HAP-1 (cell line): ENCODE results near the gene TMEM106A.
"Not testable (repeated sequence)": the region's sequence is repeated elsewhere in the genome, so short reads cannot be mapped to it uniquely, and the experiment has no call there.

ENCODE experiments used
- DNase-seq, 2 experiments: peaks; one replicate each; pipeline ENCODE4 v3.0.0-alpha.2; 2016 to 2020; ENCODE audit warnings: low spot score in 2 of 2
- H3K27me3 ChIP-seq: fragments of 250-450 bp; sonication (Bioruptor Pico); 2 replicates; pipeline ENCODE4 v1.5.1; 2020; ENCODE audit warnings: low read depth, mild to moderate bottlenecking, moderate library complexity
- H3K36me3 ChIP-seq: fragments of 250-450 bp; sonication (Bioruptor Pico); replicated peaks from 2 replicates; pipeline ENCODE4 v1.5.1; 2020; ENCODE audit warnings: mild to moderate bottlenecking
- H3K4me1 ChIP-seq: fragments of 250-450 bp; sonication (Bioruptor Pico); 2 replicates; pipeline ENCODE4 v1.5.1; 2020; ENCODE audit warnings: mild to moderate bottlenecking
- H3K4me3 ChIP-seq: fragments of 250-450 bp; sonication (Bioruptor Pico); 2 replicates; pipeline ENCODE4 v1.5.1; 2020; ENCODE audit warnings: mild to moderate bottlenecking, moderate library complexity
- H3K9me3 ChIP-seq: fragments of 250-450 bp; sonication (Bioruptor Pico); 2 replicates; pipeline ENCODE4 v1.5.1; 2020; ENCODE audit warnings: mild to moderate bottlenecking, moderate library complexity
- in situ Hi-C: fragments of 300-500 bp; cut with MboI; formaldehyde crosslinking; loops from 3 replicates; pipeline ENCODE4 v1.14.3; 2020; ENCODE audit warnings: low sequenced_read_pairs, inconsistent platforms, mixed read lengths

Gene TMEM106A

GRCh38 chr17:43200127-43200526, 11.5 kb upstream of the TMEM106A start:
- DNase-seq: no peak

GRCh38 chr17:43203013-43203412, 8.7 kb upstream of the TMEM106A start:
- H3K4me3 ChIP-seq, DNase-seq, H3K4me1 ChIP-seq, H3K27me3 ChIP-seq, H3K9me3 ChIP-seq, in situ Hi-C loops: not testable (repeated sequence)
- H3K36me3 ChIP-seq: peaks cover 46% of the 10 kb centered on the region

More at GRCh38 chr17:43200127-43200526, 11.5 kb upstream of the TMEM106A start:
- peaks cover 63% of the 10 kb centered on the region for H3K36me3 ChIP-seq
- H3K4me3 ChIP-seq: no peak overlapping the region
- H3K27me3 ChIP-seq: no peaks in the 10 kb centered on the region
- in situ Hi-C loops: no loop called here
- H3K4me1 ChIP-seq: no peaks in the 10 kb centered on the region
- H3K9me3 ChIP-seq: no peaks in the 10 kb centered on the region

- H3K4me1 ChIP-seq: peaks cover 17% of the 10 kb centered on the region
- H3K36me3 ChIP-seq: no peaks in the 10 kb centered on the region
- no peaks in the 10 kb centered on the region for H3K9me3 ChIP-seq
- in situ Hi-C loops: no loop called here
- no peaks in the 10 kb centered on the region for H3K27me3 ChIP-seq
- DNase-seq: no peak
- H3K4me3 ChIP-seq: no peak overlapping the region
Observed at GRCh38 chr17:43210576-43210975, 1.1 kb upstream of the TMEM106A start.

- peak overlapping the region; percentile 46 for H3K4me3 ChIP-seq
- in situ Hi-C loops: no loop called here
Observed at GRCh38 chr17:43211123-43211479, 574 bp upstream of the TMEM106A start.

GRCh38 chr17:43212641-43213490, 1.2 kb downstream of the TMEM106A start:
- Histone ChIP-seq H3K4me3 (no peak overlapping the region), H3K9me3 (no peaks in the 10 kb centered on the region), H3K36me3 (no peaks in the 10 kb centered on the region), H3K4me1 (peaks cover 17% of the 10 kb centered on the region), H3K27me3 (no peaks in the 10 kb centered on the region)
- no peak for DNase-seq
- in situ Hi-C loops: no loop called here

More at GRCh38 chr17:43211123-43211479, 574 bp upstream of the TMEM106A start:
- Histone ChIP-seq H3K36me3 (no peaks in the 10 kb centered on the region), H3K9me3 (no peaks in the 10 kb centered on the region), H3K4me1 (peaks cover 17% of the 10 kb centered on the region), H3K27me3 (no peaks in the 10 kb centered on the region)
- DNase-seq: no peak

- Histone ChIP-seq H3K9me3 (no peaks in the 10 kb centered on the region), H3K4me1 (peaks cover 17% of the 10 kb centered on the region), H3K27me3 (no peaks in the 10 kb centered on the region), H3K4me3 (no peak overlapping the region), H3K36me3 (no peaks in the 10 kb centered on the region)
- DNase-seq: no peak
- in situ Hi-C loops: no loop called here
Observed at GRCh38 chr17:43213545-43213944, 1.9 kb downstream of the TMEM106A start.

- H3K9me3 ChIP-seq: no peaks in the 10 kb centered on the region
- no peaks in the 10 kb centered on the region for H3K27me3 ChIP-seq
- H3K4me3 ChIP-seq: no peak overlapping the region
- peaks cover 17% of the 10 kb centered on the region for H3K4me1 ChIP-seq
- in situ Hi-C loops: no loop called here
- DNase-seq: no peak
- no peaks in the 10 kb centered on the region for H3K36me3 ChIP-seq
Observed at GRCh38 chr17:43215341-43215740, 3.7 kb downstream of the TMEM106A start.

GRCh38 chr17:43216369-43216761, 4.7 kb downstream of the TMEM106A start:
- no peaks in the 10 kb centered on the region for H3K9me3 ChIP-seq
- H3K27me3 ChIP-seq: no peaks in the 10 kb centered on the region
- H3K4me1 ChIP-seq: peaks cover 8% of the 10 kb centered on the region; the same call in 1 of the 2 replicates
- no peak for DNase-seq
- H3K36me3 ChIP-seq: no peaks in the 10 kb centered on the region
- no peak overlapping the region for H3K4me3 ChIP-seq
- in situ Hi-C loops: no loop called here

- no peak for DNase-seq
- no peaks in the 10 kb centered on the region for H3K27me3 ChIP-seq
- in situ Hi-C loops: no loop called here
- no peak overlapping the region for H3K4me3 ChIP-seq
- H3K36me3 ChIP-seq: no peaks in the 10 kb centered on the region
- H3K9me3 ChIP-seq: no peaks in the 10 kb centered on the region
- peaks cover 7% of the 10 kb centered on the region; the same call in 1 of the 2 replicates for H3K4me1 ChIP-seq
Observed at GRCh38 chr17:43216762-43217613, 5.3 kb downstream of the TMEM106A start.

- H3K27me3 ChIP-seq: no peaks in the 10 kb centered on the region
- in situ Hi-C loops: no loop called here
- no peak for DNase-seq
Observed at GRCh38 chr17:43217614-43218087, 6.0 kb downstream of the TMEM106A start.

GRCh38 chr17:43219001-43219400, 7.3 kb downstream of the TMEM106A start:
- Histone ChIP-seq H3K4me3 (no peak overlapping the region), H3K27me3 (no peaks in the 10 kb centered on the region), H3K36me3 (no peaks in the 10 kb centered on the region), H3K4me1 (no peaks in the 10 kb centered on the region), H3K9me3 (no peaks in the 10 kb centered on the region)
- no peak for DNase-seq
- in situ Hi-C loops: no loop called here

More at GRCh38 chr17:43217614-43218087, 6.0 kb downstream of the TMEM106A start:
- Histone ChIP-seq H3K36me3 (no peaks in the 10 kb centered on the region), H3K4me3 (no peak overlapping the region), H3K9me3 (no peaks in the 10 kb centered on the region), H3K4me1 (peaks cover under 1% of the 10 kb centered on the region; the same call in 1 of the 2 replicates)

GRCh38 chr17:43219746-43220380, 8.2 kb downstream of the TMEM106A start:
- in situ Hi-C loops: no loop called here

GRCh38 chr17:43220511-43221125, 8.9 kb downstream of the TMEM106A start:
- Histone ChIP-seq H3K4me1 (no peaks in the 10 kb centered on the region), H3K4me3 (no peak overlapping the region), H3K9me3 (no peaks in the 10 kb centered on the region), H3K36me3 (no peaks in the 10 kb centered on the region), H3K27me3 (no peaks in the 10 kb centered on the region)
- in situ Hi-C loops: no loop called here
- DNase-seq: no peak

More at GRCh38 chr17:43219746-43220380, 8.2 kb downstream of the TMEM106A start:
- H3K4me3 ChIP-seq: no peak overlapping the region
- no peaks in the 10 kb centered on the region for H3K9me3 ChIP-seq
- no peak for DNase-seq
- H3K27me3 ChIP-seq: no peaks in the 10 kb centered on the region
- H3K4me1 ChIP-seq: no peaks in the 10 kb centered on the region
- no peaks in the 10 kb centered on the region for H3K36me3 ChIP-seq
